ENCODE results near the gene CHIC2. TPM values are rescaled to one million over a fixed set of nuclear protein-coding genes. Genes with fewer than 3 reads are reported as not detected.
"Not testable (repeated sequence)": the region's sequence is repeated elsewhere in the genome, so short reads cannot be mapped to it uniquely, and the experiment has no call there.

The CHIC2 gene
- total RNA-seq, 1 experiment from 2014 or later, result 16.5 TPM

DNA sequence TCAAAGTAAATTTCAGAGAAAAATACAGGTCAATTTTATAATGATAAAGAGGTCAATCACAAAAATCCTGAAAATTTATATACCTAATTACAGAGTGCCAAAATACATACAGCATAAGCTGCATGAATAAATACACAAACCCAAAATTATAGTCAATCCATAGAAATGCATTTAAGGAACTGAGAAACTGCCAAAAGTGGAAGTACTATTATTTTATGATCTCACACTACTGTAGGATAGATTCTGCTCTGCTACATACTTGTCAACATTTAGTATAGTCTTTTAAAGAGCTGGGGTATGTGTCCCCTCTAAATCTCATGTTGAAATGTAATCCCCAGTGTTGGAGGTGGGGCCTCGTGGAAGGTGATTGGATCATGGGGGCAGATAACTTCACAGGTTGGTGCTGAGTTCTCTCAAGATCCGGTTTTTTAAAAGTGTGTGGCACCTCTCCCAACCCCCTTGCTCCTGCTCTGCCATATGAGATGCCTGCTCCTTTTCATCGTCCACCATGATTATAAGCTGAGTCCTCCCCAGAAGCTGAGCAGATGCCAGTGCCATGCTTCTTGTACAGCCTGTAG, 31.8 kb downstream of the CHIC2 start:
- H3K27ac Mint-ChIP-seq (ENCODE audit: unreplicated experiment), result no peak overlapping the region
- no peaks in the 10 kb centered on the region for H3K9me3 Mint-ChIP-seq (ENCODE audit: low read depth, unreplicated experiment)
- no TSS peak for BruUV-seq (replicated peaks)
- TF ChIP-seq, protein P1, sequence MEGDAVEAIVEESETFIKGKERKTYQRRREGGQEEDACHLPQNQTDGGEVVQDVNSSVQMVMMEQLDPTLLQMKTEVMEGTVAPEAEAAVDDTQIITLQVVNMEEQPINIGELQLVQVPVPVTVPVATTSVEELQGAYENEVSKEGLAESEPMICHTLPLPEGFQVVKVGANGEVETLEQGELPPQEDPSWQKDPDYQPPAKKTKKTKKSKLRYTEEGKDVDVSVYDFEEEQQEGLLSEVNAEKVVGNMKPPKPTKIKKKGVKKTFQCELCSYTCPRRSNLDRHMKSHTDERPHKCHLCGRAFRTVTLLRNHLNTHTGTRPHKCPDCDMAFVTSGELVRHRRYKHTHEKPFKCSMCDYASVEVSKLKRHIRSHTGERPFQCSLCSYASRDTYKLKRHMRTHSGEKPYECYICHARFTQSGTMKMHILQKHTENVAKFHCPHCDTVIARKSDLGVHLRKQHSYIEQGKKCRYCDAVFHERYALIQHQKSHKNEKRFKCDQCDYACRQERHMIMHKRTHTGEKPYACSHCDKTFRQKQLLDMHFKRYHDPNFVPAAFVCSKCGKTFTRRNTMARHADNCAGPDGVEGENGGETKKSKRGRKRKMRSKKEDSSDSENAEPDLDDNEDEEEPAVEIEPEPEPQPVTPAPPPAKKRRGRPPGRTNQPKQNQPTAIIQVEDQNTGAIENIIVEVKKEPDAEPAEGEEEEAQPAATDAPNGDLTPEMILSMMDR (IDR thresholded peaks at IDR 0.05; ENCODE audit: unreplicated experiment), result no peak
- intact Hi-C loops (cut with micrococcal nuclease; ENCODE audit: unreplicated experiment), result no loop called here
- CTCF ChIA-PET, result no interaction called here
- H3K4me1 Mint-ChIP-seq (ENCODE audit: low read depth, unreplicated experiment), result no peaks in the 10 kb centered on the region
- no peak overlapping the region for H3K4me3 Mint-ChIP-seq (ENCODE audit: low read depth, unreplicated experiment)
- no peak for DNase-seq
- peaks cover 6% of the 10 kb centered on the region for H3K36me3 Mint-ChIP-seq (ENCODE audit: insufficient read depth, unreplicated experiment)
- no peaks in the 10 kb centered on the region for H3K27me3 Mint-ChIP-seq (ENCODE audit: unreplicated experiment)

DNA sequence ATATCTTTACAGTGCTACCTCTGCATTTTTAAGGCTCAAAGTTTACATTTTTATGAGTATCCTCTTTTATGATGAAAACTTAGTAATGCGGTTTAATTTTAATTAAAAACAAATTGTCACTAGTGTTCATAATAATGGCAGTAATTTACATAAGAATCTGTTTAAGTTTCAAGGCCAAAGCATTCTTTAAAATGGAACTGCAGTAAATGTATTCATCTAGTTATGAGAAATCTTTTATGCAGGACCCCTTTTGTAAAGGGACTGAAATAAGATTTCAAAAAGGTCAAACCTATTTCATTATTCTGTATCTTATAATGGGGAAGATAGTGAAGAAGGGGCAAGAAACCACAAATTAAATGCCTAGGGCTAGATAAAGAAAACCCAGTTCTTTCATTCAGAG, 37.1 kb downstream of the CHIC2 start:
- BruUV-seq (replicated peaks), result no TSS peak
- Mint-ChIP-seq H3K4me3 (ENCODE audit: low read depth, unreplicated experiment) (no peak overlapping the region), H3K27me3 (ENCODE audit: unreplicated experiment) (no peaks in the 10 kb centered on the region), H3K36me3 (ENCODE audit: insufficient read depth, unreplicated experiment) (no peaks in the 10 kb centered on the region), H3K9me3 (ENCODE audit: low read depth, unreplicated experiment) (no peaks in the 10 kb centered on the region), H3K27ac (ENCODE audit: unreplicated experiment) (no peak overlapping the region), H3K4me1 (ENCODE audit: low read depth, unreplicated experiment) (no peaks in the 10 kb centered on the region)
- DNase-seq, result no peak
- TF ChIP-seq, protein P1 (IDR thresholded peaks at IDR 0.05; ENCODE audit: unreplicated experiment), result no peak
- intact Hi-C loops (cut with micrococcal nuclease; ENCODE audit: unreplicated experiment), result no loop called here
- CTCF ChIA-PET, result no interaction called here

DNA sequence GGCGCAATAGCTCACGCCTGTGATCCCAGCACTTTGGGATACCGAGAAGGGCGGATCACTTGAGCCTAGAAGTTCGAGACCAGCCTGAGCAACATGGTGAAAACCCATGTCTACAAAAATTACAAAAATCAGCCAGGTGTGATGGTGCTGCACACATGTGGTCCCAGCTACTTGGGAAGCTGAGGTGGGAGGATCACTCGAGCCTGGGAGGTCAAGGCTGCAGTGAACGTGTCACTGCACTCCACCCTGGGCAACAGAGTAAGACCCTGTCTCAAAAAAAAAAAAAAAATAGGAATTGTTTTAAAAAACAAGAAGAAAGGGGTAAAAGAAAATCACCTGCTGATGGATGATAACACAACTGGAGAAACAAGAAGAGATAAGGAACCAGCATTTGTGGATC, 38.8 kb downstream of the CHIC2 start:
- TF ChIP-seq, protein P1 (IDR thresholded peaks at IDR 0.05; ENCODE audit: unreplicated experiment), result no peak
- Mint-ChIP-seq H3K4me3 (ENCODE audit: low read depth, unreplicated experiment) (no peak overlapping the region), H3K36me3 (ENCODE audit: insufficient read depth, unreplicated experiment) (no peaks in the 10 kb centered on the region), H3K27me3 (ENCODE audit: unreplicated experiment) (no peaks in the 10 kb centered on the region), H3K9me3 (ENCODE audit: low read depth, unreplicated experiment) (no peaks in the 10 kb centered on the region), H3K4me1 (ENCODE audit: low read depth, unreplicated experiment) (no peaks in the 10 kb centered on the region), H3K27ac (ENCODE audit: unreplicated experiment) (no peak overlapping the region)
- intact Hi-C loops (cut with micrococcal nuclease; ENCODE audit: unreplicated experiment), result no loop called here
- BruUV-seq (replicated peaks), result no TSS peak
- CTCF ChIA-PET, result no interaction called here
- no peak for DNase-seq

DNA sequence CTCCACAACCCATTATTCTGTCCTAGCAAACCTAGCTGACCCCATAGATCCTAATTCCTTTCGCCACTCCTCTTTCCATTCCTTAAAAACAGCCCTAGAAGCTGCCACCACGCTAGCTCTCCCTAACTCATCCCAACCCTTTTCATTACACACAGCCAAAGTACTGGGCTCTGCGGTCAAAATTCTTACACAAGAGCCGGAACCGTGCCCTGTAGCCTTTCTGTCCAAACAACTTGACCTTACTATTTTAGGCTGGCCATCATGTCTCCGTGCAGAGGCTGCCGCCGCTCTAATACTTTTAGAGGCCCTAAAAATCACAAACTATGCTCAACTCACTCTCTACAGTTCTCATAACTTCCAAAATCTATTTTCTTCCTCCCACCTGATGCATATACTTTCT, 41.4 kb downstream of the CHIC2 start:
- H3K27ac Mint-ChIP-seq (ENCODE audit: unreplicated experiment); H3K9me3 Mint-ChIP-seq (ENCODE audit: low read depth, unreplicated experiment); H3K36me3 Mint-ChIP-seq (ENCODE audit: insufficient read depth, unreplicated experiment); intact Hi-C loops (cut with micrococcal nuclease; ENCODE audit: unreplicated experiment); H3K27me3 Mint-ChIP-seq (ENCODE audit: unreplicated experiment); H3K4me3 Mint-ChIP-seq (ENCODE audit: low read depth, unreplicated experiment); CTCF ChIA-PET; BruUV-seq (replicated peaks); DNase-seq; H3K4me1 Mint-ChIP-seq (ENCODE audit: low read depth, unreplicated experiment): not testable (repeated sequence)

DNA sequence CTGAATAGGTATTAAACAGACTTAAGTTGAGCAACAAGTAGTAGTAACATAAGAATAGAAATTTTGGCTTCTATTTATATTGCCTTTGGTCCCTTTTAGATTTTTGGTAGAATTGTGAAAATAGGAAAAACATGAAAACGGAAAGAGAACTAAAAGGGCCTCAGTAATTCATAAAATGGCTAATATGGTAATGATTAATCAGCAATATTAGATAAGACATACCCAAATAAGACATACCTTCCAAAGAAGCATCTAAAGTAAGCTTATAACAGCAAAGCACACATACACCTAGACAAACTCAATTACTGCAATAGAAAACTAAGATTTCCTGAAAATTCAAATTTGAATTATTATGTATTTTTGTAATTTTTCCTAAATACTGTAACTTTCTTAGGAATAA, 46.4 kb downstream of the CHIC2 start:
- no peak for DNase-seq
- TF ChIP-seq, protein P1 (IDR thresholded peaks at IDR 0.05; ENCODE audit: unreplicated experiment), result no peak
- Mint-ChIP-seq H3K4me1 (ENCODE audit: low read depth, unreplicated experiment) (no peaks in the 10 kb centered on the region), H3K27me3 (ENCODE audit: unreplicated experiment) (no peaks in the 10 kb centered on the region), H3K36me3 (ENCODE audit: insufficient read depth, unreplicated experiment) (no peaks in the 10 kb centered on the region), H3K27ac (ENCODE audit: unreplicated experiment) (no peak overlapping the region), H3K4me3 (ENCODE audit: low read depth, unreplicated experiment) (no peak overlapping the region), H3K9me3 (ENCODE audit: low read depth, unreplicated experiment) (no peaks in the 10 kb centered on the region)
- intact Hi-C loops (cut with micrococcal nuclease; ENCODE audit: unreplicated experiment), result no loop called here
- BruUV-seq (replicated peaks), result no TSS peak
- CTCF ChIA-PET, result no interaction called here
